Endothelial cell of umbilical vein (primary cell): ENCODE results near the gene CMTR1.

Source experiments
- EZH2 ChIP-seq: IDR thresholded peaks from 2 replicates; pipeline ENCODE4 v1.6.1; 2012; ENCODE audit warnings: borderline replicate concordance, low read depth, mild to moderate bottlenecking, moderate library complexity, low read length, inconsistent platforms; ENCODE audit not compliant: severe bottlenecking
- FOS ChIP-seq: IDR thresholded peaks from 2 replicates; pipeline ENCODE4 v1.6.1; 2011; ENCODE audit warnings: mild to moderate bottlenecking, low read length, moderate library complexity, borderline replicate concordance; ENCODE audit not compliant: insufficient read depth
- POLR2A ChIP-seq: IDR thresholded peaks from 2 replicates; pipeline ENCODE4 v1.6.1; 2012; ENCODE audit warnings: low read depth, mild to moderate bottlenecking, control low read depth, low read length
- POLR2AphosphoS5 ChIP-seq: IDR thresholded peaks from 2 replicates; pipeline ENCODE4 v1.6.1; 2012; ENCODE audit warnings: low read depth, mild to moderate bottlenecking, control low read depth, low read length, moderate library complexity; ENCODE audit not compliant: insufficient read depth
- TF ChIP-seq, protein P1 (sequence below), 2 donors: IDR thresholded peaks; 1 replicate in 1 of 2; 2 replicates in 1 of 2; pipeline ENCODE4 v1.5.1; 2011; ENCODE audit warnings: low read length in 2 of 2, mild to moderate bottlenecking in 2 of 2, moderate library complexity in 2 of 2, control low read depth in 1 of 2, inconsistent platforms in 1 of 2, low read depth in 1 of 2; ENCODE audit not compliant: insufficient read depth in 1 of 2; ENCODE audit errors: extremely low read depth in 1 of 2

DNA sequence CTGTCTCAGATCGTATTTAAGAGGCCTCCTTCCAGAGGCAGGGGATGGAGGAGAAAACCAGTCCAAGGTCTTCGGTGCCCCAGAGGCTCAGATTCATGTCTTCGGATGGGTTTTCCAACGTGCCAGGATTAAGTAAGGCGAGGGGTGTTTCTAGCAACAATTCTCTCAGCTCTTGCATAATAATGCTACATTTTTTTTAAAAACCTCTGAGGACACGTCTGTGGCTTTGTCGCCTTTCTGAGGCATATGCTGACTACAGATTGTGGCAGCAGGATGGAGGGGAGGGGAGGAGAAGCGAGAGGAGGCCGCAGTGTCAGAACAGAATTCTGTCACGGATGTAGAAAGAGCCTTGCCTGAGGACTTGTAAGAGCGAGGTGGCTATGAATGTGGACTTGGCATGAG is 84.4 kb downstream of the CMTR1 start:
- TF ChIP-seq POLR2AphosphoS5 (no peak), POLR2A (no peak), EZH2 (no peak), FOS (no peak)
- TF ChIP-seq, protein P1, sequence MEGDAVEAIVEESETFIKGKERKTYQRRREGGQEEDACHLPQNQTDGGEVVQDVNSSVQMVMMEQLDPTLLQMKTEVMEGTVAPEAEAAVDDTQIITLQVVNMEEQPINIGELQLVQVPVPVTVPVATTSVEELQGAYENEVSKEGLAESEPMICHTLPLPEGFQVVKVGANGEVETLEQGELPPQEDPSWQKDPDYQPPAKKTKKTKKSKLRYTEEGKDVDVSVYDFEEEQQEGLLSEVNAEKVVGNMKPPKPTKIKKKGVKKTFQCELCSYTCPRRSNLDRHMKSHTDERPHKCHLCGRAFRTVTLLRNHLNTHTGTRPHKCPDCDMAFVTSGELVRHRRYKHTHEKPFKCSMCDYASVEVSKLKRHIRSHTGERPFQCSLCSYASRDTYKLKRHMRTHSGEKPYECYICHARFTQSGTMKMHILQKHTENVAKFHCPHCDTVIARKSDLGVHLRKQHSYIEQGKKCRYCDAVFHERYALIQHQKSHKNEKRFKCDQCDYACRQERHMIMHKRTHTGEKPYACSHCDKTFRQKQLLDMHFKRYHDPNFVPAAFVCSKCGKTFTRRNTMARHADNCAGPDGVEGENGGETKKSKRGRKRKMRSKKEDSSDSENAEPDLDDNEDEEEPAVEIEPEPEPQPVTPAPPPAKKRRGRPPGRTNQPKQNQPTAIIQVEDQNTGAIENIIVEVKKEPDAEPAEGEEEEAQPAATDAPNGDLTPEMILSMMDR (IDR thresholded peaks at IDR 0.05; ENCODE audit: extremely low read depth in 1 of 2, insufficient read depth in 1 of 2, low read depth in 1 of 2, low read length in 2 of 2), result no peak
